ENCODE measurements around the gene ZNF224.

DNA sequence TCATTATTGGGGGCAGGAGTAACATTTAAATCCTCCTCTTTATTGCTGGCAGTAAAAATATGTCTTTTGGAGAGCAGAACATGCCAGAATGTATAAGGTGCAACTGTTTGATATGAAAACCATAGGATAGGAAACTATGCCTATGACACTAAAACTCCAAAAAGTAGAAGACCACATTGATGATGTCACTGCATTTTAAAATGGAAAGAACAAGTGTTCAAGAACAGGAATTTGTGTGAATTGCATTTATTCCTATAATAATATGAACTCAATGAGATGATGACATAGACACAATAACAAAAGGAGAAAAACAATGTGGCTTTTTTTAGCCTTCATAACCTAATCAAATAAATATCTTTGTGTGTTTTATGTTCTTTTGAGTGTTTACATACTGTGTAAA, 15.3 kb downstream of the ZNF224 start:
- no peak for TF ChIP-seq CTCF (IDR thresholded peaks at IDR 0.05)
- TF ChIP-seq TCF12 (IDR thresholded peaks at IDR 0.05) = no peak
- TF ChIP-seq POLR2AphosphoS5 (IDR thresholded peaks at IDR 0.05; ENCODE audit: low read depth, low read length) = no peak
- no peak for TF ChIP-seq ELF1 (IDR thresholded peaks at IDR 0.05)
- TF ChIP-seq RXRA (IDR thresholded peaks at IDR 0.05; ENCODE audit: borderline replicate concordance, low read depth) = no peak
- no peak for TF ChIP-seq SMC3 (IDR thresholded peaks at IDR 0.05; ENCODE audit: low read depth, low read length)

All from SK-N-SH (cell line).